Fibroblast of villous mesenchyme (primary cell): ENCODE results near the gene ARHGAP21. TPM values are rescaled to one million over a fixed set of nuclear protein-coding genes. Genes with fewer than 3 reads are reported as not detected.
"Not testable (repeated sequence)": the region's sequence is repeated elsewhere in the genome, so short reads cannot be mapped to it uniquely, and the experiment has no call there.

ENCODE experiments used
- DNase-seq: peaks from one replicate; pipeline ENCODE4 v3.0.0-alpha.2; 2010; ENCODE audit warnings: low read depth
- H3K4me3 ChIP-seq: 2 replicates; pipeline ENCODE4 v1.5.1; 2011; ENCODE audit warnings: low read depth, mild to moderate bottlenecking, low read length
- CTCF ChIP-seq: IDR thresholded peaks from 2 replicates; pipeline ENCODE4 v1.5.1; 2012; ENCODE audit warnings: low read depth, mild to moderate bottlenecking, low read length; ENCODE audit not compliant: insufficient read depth
- total RNA-seq: library from RNA; depleted of rRNA; stranded (reverse); fragments of >200 nt; gene quantifications from 2 replicates; pipeline ENCODE4 v1.2.3, GENCODE V29; 2012

ARHGAP21 gene
- total RNA-seq, 1 donor: 136 TPM

DNA sequence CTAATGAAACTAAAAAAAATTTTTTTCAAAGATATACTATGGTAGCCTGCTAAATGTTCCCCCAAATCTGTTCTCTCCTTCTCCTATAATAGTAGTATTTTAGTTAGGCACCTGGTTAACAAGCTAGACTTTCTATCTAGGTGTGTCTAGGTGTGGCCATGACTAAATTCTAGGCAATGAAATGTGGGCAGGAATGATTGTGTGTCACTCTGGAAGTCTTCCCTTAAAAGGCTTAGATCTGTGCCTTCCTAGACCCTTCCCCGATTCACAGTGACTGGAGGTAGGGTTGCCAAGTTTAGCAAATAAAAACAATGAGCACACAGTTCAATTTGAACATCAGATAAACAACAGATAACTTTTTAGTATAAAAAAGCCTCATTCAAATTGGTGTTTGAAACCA, 8.3 kb upstream of the ARHGAP21 start:
- TF ChIP-seq CTCF: no peak
- DNase-seq: no peak
- H3K4me3 ChIP-seq: no peak overlapping the region

GRCh38 chr10:24730811-24731210, 7.1 kb upstream of the ARHGAP21 start:
- no peak for TF ChIP-seq CTCF
- peak; percentile 73 for DNase-seq
- H3K4me3 ChIP-seq: no peak overlapping the region

GRCh38 chr10:24727786-24728185, 4.1 kb upstream of the ARHGAP21 start:
- no peak for DNase-seq
- TF ChIP-seq CTCF: peak; percentile 36
- no peak overlapping the region for H3K4me3 ChIP-seq

- no peak for DNase-seq
- no peak overlapping the region for H3K4me3 ChIP-seq
- TF ChIP-seq CTCF: no peak
Observed at GRCh38 chr10:24726626-24727025, 2.9 kb upstream of the ARHGAP21 start.

DNA sequence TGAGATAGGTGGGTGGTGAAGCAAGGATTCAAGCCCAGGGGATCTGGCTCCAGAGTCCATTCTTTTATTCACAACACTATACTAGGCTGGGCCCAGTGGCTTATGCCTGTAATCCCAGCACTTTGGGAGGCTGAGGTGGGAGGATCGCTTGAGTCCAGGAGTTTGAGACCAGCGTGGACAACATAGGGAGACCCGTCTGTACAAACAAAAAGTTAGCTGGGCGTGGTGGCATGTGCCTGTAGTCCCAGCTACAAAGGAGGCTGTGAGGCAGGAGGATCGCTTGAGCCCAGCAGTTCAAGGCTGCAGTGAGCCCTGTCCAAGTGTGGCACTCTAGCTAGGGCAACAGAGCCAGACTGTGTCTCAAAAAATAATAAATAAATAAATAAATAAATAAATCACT, 2.3 kb upstream of the ARHGAP21 start:
- not testable (repeated sequence) for H3K4me3 ChIP-seq, DNase-seq

DNA sequence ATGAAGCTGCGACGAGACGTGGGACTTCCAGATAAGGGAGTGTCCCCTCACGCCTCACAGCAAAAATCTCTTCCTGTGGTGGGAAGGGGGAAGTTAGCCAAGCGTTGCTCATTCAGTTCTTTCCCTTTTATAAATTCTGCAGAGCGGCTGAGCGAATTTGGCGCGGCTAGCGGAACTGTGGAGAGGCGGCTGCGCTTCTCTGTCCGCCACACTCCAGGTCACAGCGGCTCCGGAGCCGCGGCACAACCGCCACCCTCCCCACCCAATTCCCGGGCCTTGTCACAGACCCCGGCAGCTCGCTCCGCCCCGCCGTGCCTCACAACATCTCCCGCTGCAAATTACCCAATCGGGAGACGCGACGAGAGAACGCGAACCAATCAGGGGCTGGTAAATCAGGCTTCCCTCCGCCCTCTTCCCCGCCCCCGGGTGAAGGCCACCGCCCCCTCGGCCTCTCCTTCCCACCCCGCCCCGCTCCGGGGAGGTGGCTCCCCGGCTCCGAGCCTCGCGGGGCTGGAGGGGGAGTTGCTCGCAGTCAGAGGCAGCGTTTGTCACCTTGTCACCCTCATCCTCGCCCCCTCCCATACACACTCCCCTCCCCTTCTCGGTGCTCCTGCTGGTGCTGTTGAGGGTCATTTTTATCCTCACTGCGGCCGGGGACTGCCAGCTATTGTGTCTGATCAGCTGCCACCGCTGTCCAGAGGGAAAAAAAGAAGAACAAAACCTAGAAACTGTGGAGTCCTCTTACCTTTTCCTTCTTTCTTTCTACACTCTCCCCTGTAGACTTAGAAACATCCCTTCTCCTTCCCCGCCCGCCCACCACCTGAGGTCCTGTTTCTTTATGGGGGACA, 918 bp upstream of the ARHGAP21 start:
- peak; percentile 97 for DNase-seq
- no peak for TF ChIP-seq CTCF

DNA sequence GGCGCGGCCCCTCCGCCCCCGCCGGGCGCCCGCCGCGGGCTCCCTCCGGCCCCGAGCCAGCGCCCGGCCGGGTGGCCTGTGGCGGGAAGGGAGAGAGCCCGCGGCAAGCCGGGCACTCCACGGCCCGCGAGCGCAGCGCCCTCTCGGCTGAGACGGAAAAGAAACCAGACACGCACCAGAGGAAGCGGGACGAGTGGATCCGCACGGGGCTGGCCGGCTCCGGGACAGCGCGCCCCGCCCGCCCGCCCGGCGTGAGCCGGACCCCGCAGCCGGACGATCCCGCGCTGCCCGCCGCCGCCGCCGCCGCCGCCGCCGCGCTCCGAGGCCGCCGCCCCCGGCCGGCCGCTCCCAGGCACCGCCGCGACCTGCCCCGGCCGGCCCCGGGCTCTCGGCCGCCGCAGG, 300 bp downstream of the ARHGAP21 start:
- peak; percentile 42 for DNase-seq
- TF ChIP-seq CTCF: no peak
- H3K4me3 ChIP-seq: peak overlapping the region; percentile 88

More for the DNA sequence above, 918 bp upstream of the ARHGAP21 start:
- H3K4me3 ChIP-seq: peak overlapping the region; percentile 69
